ENCODE data around the gene KDELR1.
A peak's percentile ranks its signal among the peaks of the same experiment; 100 is the strongest.

Gene KDELR1

DNA sequence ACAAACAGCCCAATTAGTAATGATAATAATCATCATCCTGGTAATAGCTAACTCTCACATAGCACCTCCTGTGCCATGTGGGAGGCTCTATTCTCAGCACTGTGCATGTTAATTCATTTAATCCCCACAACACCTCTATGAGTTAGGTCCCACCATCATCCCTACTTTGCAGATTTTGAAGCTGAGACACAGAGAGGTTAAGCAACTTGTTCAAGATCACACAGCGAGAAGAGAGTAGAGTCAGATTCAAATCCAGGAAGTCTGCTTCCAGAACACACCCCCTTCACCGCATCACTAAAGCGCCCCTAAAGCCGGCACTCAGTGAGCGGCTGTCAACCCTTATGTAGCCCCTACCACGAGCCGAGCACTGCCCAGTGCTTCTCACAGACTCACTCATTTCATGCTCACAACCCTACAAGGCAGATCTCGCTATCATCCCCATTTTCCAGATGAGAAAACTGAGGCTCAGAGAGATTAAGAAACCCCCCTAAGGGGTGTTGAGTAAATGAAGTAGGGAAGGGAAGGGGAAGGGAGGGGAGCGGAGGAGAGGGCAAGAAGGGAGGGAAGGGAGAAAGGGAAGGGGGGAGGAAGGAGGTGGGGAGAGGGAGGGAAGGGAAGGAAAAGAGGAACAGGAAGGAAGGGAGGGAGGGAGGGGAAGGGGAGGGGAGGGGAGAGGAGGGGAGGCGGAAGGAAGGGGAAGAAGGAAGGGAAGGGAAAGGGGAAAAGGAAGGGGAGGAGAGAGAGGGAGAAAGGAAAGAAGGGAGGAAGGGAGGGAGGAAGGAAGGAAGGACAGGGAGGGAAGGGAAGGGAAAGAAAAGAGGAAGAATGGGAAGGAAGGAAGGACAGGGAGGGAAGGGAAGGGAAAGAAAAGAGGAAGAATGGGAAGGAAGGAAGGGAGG, 49.6 kb downstream of the KDELR1 start:
- no peak for DNase-seq

DNA sequence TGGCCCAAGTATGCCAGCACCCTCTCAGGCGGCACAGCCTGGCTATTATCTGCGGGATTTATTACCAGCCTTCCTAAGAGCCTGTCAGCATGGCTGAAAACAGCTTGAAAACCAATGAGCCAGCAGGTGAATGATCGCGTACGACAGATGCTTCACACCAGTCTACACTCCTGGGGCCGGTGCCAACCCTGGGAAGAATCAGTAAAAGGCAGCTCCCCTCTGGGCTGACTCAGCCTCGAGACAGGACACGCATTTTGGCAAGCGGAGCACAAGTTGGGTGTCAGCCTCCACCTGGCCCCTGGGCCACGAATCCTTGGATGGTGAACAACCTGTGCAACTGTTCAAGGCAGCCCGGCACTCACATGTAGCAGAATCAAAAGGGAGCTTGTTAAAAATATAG, 50.4 kb downstream of the KDELR1 start:
- no peak for DNase-seq

DNA sequence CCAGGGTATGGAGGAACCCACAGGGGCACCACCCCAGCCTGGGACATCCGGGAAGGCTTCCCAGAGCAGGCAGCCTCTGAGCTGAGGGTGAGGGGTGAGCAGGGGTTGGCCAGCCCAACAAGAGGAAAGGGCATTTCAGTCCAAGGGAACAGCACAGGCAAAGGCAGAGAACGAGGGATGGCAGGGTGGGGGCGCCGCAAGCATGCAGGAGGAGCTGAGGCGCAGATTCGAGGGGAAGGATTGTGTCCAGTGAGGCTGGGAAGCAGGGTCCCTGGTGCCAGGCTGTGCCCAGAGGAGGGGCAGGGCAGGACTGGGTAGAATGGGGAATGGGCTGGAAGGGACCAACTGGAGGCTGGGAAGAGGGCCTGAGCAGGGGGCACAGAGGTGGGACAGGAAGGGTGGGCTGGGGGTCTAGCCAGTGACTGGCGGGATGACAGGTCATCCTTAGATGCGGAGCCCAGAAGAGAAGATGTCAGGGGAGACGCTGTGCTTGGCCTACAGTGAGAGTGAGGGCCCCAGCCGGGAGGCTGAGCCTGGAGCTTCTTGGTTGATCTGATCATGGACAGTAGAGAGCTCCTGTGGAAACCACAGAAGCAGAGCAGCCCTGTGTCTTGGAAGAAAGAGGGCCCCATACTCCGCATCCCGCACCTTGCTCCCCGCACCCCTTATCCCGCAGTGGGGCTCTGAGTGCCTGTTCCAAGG, 52.4 kb downstream of the KDELR1 start:
- no peak for DNase-seq

DNA sequence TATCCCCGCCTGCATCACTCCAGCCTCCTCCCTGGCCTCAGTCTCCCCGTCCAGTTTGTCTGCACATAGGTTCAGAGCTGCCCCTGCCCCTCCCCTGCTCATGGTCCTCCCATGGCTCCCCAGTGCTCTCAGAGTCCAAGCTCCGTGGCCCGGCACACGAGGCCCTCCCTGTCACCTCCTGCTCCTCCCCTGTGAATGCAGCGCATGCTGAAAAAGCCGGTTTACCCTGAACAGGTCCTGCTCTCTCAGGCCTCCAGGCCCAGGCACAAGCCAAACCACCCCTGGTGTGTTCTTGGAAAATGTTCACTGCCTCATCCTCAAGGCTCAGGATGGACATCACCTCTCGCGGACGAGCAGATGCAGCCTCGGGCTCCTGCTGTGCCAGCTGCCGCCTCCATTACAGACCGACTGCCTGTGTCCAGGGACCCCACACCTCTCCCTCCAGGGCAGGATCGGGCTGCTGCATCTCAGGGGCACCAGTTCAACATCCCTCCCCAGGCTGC, 53.0 kb downstream of the KDELR1 start:
- no peak for DNase-seq

DNA sequence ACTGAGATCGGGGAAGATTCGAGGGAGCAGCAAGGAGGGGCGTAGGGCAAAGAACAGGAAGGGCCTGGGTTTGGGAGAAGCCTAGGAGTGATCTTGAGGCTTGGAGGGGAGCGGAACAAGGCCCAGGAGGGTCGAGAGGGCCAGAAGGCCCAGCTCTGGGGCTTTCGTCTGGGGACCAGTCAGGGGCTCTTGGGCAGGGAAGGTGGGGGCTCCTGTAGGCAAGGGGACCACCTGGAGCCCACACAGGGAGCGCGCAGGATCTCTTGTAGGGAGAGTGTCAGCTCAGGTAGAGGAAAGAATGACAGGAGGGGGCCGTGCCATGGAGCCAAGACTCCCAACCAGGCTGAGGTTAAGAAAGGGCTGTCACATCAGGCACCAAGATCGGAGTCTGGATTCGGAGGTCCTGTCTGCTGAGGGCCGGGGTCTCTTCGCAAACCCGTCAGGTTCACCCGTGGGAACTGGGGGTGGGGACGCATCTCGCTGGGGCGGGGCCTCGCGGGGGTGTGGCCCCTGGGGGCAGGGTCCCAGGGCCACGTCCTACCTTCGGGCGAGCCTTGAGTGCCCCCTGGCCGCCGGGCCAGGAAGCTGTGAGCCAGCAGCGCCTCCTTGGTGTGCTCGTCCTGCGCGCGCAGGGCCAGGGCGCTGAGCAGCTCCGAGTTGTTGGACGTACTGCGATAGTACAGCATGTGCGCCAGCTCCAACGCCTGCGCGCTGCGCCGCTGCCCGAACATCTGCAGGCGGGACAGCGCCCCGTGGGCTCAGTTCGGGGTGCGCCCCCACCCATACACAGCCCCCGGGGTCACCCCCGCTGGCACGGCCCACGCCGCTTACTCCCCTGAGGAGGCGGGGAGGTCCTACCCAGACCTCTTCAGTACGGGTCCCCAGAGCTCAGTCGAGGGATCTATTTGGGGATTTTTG, 57.6 kb downstream of the KDELR1 start:
- peak; percentile 95 for DNase-seq

DNA sequence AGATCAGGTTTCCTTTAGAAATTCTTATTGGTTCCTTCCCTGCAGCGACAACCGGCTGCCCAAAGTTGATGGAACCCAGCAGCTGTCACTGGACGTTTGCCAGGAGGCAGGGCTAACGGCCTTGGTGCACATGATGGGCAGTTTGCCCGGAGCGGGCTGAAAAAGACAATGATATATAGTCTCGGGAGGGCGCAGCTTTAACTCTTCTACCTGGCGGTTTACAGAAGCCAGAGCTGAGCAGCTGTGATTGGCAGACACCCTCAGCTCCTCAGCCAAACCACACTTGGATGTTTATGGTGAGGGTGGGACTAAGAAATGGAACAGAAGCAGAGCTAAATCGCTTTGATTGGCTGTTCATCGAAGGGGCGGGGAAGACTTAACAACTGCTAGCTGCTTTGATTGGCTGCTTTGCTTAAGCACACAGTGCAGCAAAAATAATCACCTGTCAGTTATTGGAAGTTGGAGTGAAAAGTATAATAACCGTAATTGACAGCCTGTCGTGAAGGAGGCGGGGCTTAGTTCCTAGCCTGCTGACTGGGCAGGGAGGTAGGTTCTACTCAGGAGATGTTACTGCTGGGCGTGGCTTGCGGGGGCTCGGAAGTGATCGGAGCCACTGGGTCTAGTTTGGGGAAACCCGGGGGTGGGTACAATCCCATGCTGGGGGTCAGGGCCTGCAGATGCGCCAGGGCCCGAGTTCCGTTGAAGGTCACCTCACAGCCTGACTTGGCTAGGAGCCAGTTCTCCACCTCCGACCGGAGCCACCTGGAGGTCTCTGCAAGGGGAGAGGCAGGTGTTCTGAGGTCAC, 58.5 kb downstream of the KDELR1 start:
- DNase-seq, result peak; percentile 99

Measured in CD4-positive, alpha-beta T cell treated with Interferon gamma for 1 hour (primary cell).